GM06990 (cell line): Measurements from ENCODE around the gene APLNR.

ENCODE experiments used
- DNase-seq: peaks from one replicate; pipeline ENCODE4 v3.0.0-alpha.2; 2011; ENCODE audit not compliant: insufficient read length; ENCODE audit errors: extremely low read depth
- H3K27me3 ChIP-seq: replicated peaks from 2 replicates; pipeline ENCODE4 v1.6.0; 2011; ENCODE audit warnings: low read length; ENCODE audit not compliant: control insufficient read depth, insufficient read depth
- H3K36me3 ChIP-seq: 2 replicates; pipeline ENCODE4 v1.5.1; 2011; ENCODE audit warnings: low read length; ENCODE audit not compliant: control insufficient read depth, insufficient read depth
- H3K4me3 ChIP-seq: replicated peaks from 2 replicates; pipeline ENCODE4 v1.5.1; 2011; ENCODE audit warnings: low read depth, mild to moderate bottlenecking, control low read depth, low read length
- TF ChIP-seq, protein P1 (sequence below): IDR thresholded peaks from 2 replicates; pipeline ENCODE4 v1.5.1; 2011; ENCODE audit warnings: low read length, control low read depth, mild to moderate bottlenecking, inconsistent platforms; ENCODE audit not compliant: insufficient read depth, poor library complexity, severe bottlenecking

APLNR gene

DNA sequence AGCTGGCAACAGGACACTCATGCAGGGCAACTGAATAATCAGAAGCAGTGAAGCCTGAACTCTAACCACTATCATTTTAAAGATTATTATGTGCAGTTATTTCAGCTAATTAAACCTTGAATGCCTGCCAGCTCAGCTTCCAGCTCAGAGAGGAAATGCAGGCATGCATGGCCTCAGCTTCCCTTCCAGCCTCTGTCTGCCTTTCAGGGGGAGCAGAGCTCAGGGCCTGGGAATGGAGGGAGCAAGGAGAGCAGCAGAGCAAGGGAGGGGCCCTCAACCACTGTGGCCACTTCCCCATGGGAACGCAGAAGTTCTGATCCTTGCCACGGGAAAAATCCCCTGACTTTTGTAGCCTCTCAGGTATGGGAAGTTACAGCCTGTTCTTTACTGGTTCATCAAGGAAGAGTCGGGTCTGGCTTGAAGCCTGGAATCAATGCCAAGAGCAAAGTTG is 32.5 kb upstream of the APLNR start:
- no peak for DNase-seq
- Histone ChIP-seq H3K4me3 (no peak overlapping the region), H3K36me3 (no peaks in the 10 kb centered on the region), H3K27me3 (no peaks in the 10 kb centered on the region)
- TF ChIP-seq, protein P1, sequence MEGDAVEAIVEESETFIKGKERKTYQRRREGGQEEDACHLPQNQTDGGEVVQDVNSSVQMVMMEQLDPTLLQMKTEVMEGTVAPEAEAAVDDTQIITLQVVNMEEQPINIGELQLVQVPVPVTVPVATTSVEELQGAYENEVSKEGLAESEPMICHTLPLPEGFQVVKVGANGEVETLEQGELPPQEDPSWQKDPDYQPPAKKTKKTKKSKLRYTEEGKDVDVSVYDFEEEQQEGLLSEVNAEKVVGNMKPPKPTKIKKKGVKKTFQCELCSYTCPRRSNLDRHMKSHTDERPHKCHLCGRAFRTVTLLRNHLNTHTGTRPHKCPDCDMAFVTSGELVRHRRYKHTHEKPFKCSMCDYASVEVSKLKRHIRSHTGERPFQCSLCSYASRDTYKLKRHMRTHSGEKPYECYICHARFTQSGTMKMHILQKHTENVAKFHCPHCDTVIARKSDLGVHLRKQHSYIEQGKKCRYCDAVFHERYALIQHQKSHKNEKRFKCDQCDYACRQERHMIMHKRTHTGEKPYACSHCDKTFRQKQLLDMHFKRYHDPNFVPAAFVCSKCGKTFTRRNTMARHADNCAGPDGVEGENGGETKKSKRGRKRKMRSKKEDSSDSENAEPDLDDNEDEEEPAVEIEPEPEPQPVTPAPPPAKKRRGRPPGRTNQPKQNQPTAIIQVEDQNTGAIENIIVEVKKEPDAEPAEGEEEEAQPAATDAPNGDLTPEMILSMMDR = no peak

DNA sequence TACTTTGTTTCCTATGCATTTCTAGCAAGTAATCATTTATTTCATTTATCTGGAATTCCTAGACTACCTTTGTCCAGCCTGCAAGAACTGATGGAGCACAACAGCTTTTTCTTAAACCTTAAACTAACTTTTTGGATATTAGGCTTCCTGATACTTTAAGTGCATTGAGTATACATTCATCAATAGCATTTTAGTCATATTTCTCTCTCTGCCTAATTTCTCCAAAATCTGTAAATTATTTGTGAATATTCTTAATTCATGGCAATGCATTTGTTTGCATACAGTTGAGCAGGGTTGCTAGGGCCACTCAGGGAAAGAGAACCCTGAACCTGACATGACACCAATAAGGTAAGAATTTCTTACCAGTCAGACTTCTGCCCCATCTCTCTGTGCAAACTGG is 29.1 kb upstream of the APLNR start:
- Histone ChIP-seq H3K27me3 (no peaks in the 10 kb centered on the region), H3K36me3 (no peaks in the 10 kb centered on the region), H3K4me3 (no peak overlapping the region)
- DNase-seq = no peak
- TF ChIP-seq, protein P1 = no peak

- TF ChIP-seq, protein P1 = no peak
- no peak for DNase-seq
- Histone ChIP-seq H3K27me3 (no peaks in the 10 kb centered on the region), H3K4me3 (no peak overlapping the region), H3K36me3 (no peaks in the 10 kb centered on the region)
These were observed 26.3 kb upstream of the APLNR start for GRCh38 chr11:57263351-57263750.

- Histone ChIP-seq H3K4me3 (no peak overlapping the region), H3K27me3 (no peaks in the 10 kb centered on the region)
These were observed 25.1 kb upstream of the APLNR start for GRCh38 chr11:57262157-57262556.

DNA sequence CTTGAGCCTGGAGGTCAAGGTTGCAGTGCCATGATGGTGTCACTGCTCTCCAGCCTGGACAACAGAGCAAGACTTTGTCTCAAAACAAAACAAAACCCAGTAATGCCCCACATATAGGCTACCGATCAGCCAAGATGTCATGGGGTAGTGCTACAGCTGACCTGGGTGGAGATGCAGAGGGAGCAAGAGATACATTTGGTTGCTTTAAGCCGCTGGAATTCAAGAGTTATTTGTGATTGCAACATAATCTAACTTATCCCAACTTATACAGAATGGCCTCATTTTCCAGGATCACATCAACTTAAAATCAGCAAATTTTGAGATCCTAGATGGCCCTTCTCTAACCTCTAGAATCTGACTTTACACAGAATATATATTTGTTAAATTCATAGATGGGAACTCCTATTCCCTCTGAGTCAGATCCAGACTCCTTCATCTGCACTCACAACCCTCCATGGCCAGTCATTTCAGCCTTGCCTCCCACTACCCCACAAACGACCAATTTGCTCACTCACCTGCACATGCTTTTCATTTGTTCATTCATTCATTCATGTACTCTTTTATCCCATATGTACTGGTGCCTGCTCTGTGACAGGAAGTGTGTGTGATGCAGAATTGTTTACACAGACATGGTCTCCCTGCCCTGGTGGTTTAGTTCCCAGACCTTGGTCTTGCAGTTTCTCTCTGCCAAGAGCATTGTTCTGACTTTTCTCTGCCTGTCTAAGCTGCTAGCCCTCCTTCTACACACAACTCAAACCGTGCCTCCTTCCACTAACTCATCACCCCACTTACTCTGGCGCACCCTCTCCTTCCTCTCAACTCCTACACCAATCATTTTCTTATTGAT is 24.1 kb upstream of the APLNR start:
- Histone ChIP-seq H3K4me3 (no peak overlapping the region), H3K36me3 (no peaks in the 10 kb centered on the region), H3K27me3 (no peaks in the 10 kb centered on the region)
- DNase-seq = no peak
- TF ChIP-seq, protein P1 = no peak

More at GRCh38 chr11:57262157-57262556, 25.1 kb upstream of the APLNR start:
- TF ChIP-seq, protein P1 = no peak
- DNase-seq = no peak
- no peaks in the 10 kb centered on the region for H3K36me3 ChIP-seq
